Astrocyte of the cerebellum (primary cell): ENCODE measurements around the gene WIPF3.
A peak's percentile ranks its signal among the peaks of the same experiment; 100 is the strongest.

Experiments used
- DNase-seq: peaks from one replicate; pipeline ENCODE4 v3.0.0-alpha.2; 2011; ENCODE audit warnings: low read depth
- H3K4me3 ChIP-seq: 2 replicates; pipeline ENCODE4 v1.5.1; 2011; ENCODE audit warnings: mild to moderate bottlenecking, low read depth, low read length, moderate library complexity
- CTCF ChIP-seq: IDR thresholded peaks from 2 replicates; pipeline ENCODE4 v1.5.1; 2012; ENCODE audit warnings: low read length, low read depth, moderate library complexity, mild to moderate bottlenecking; ENCODE audit errors: missing control alignments
- in situ Hi-C: cut with HindIII; loops from 2 replicates; pipeline ENCODE4 v1.10.0; 2017; ENCODE audit warnings: low sequenced_read_pairs

Gene WIPF3

GRCh38 chr7:29853072-29853471 lies 46.8 kb downstream of the WIPF3 start:
- no peak overlapping the region for H3K4me3 ChIP-seq
- no peak for TF ChIP-seq CTCF
- DNase-seq, result no peak
- in situ Hi-C loops, result no loop called here

GRCh38 chr7:29853789-29854188 lies 47.5 kb downstream of the WIPF3 start:
- in situ Hi-C loops, result no loop called here
- no peak for TF ChIP-seq CTCF
- H3K4me3 ChIP-seq, result no peak overlapping the region
- no peak for DNase-seq

GRCh38 chr7:29854257-29854938 lies 48.1 kb downstream of the WIPF3 start:
- no peak overlapping the region for H3K4me3 ChIP-seq
- in situ Hi-C loops, result no loop called here
- peak; percentile 4 for DNase-seq
- peak; percentile 9 for TF ChIP-seq CTCF

GRCh38 chr7:29857654-29858053 lies 51.3 kb downstream of the WIPF3 start:
- H3K4me3 ChIP-seq, result no peak overlapping the region
- in situ Hi-C loops, result no loop called here
- TF ChIP-seq CTCF, result no peak
- DNase-seq, result no peak

GRCh38 chr7:29858191-29858951 lies 52.1 kb downstream of the WIPF3 start:
- in situ Hi-C loops, result no loop called here

GRCh38 chr7:29859104-29859503 lies 52.8 kb downstream of the WIPF3 start:
- no peak for TF ChIP-seq CTCF
- no peak overlapping the region for H3K4me3 ChIP-seq
- in situ Hi-C loops, result no loop called here
- DNase-seq, result no peak

More at GRCh38 chr7:29858191-29858951, 52.1 kb downstream of the WIPF3 start:
- H3K4me3 ChIP-seq, result no peak overlapping the region
- no peak for TF ChIP-seq CTCF
- DNase-seq, result no peak
